HG02763 (cell line): ENCODE measurements around the gene SPDYE2B.
"Not testable (repeated sequence)": the region's sequence is repeated elsewhere in the genome, so short reads cannot be mapped to it uniquely, and the experiment has no call there.

Experiments used
- ATAC-seq: cut with Tn5 transposase; IDR thresholded peaks from one replicate; pipeline ENCODE4 v1.9.1; 2021; ENCODE audit warnings: mild to moderate bottlenecking, moderate library complexity; ENCODE audit not compliant: unreplicated experiment

The SPDYE2B gene

DNA sequence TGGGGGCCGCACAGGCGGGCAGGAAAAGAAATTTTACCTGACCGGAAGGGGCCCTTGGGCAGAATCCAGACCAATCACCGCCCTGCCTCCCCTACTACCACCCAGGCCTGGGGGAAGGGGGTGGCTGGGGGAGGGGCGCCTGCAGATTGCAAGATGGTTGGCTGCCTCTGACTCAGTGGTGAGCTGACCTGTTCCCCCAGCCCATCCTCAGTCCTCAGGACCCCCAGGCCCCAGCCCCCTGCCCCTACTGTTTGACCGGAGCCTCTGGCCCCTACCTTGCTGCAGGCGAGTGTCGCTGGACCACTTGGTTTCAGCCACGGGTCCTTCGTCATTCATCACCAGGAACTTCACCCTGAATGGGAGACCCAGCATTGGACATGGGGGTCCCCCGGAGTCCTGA is 11.3 kb upstream of the SPDYE2B start:
- peak; percentile 6 for ATAC-seq

DNA sequence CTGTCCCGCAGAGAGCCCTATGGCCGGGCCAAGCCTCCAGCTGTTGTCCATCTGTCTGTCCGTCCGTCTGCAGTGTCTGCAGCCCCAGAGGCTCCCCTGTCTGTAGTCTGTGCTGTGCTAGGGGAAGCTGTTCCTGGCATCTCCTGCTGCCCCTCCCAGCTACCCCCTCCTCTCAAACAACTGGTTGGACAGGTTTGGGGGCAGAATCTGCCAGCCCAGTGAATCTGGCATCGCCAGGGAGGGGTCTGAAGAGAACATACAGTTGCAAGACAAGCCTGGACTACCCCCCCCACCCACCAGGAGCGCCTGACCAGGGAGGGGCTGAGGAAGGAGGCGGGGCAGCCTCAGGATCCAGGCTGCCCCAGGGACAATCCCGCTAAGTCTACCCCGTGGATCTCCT is 7.4 kb upstream of the SPDYE2B start, which contains the start of gene UPK3BL1:
Gene UPK3BL1 (minus strand): TSS at position 101 of the 400 bp plus-strand sequence. CDS start 50 bp downstream, at position 51.
- not testable (repeated sequence) for ATAC-seq

DNA sequence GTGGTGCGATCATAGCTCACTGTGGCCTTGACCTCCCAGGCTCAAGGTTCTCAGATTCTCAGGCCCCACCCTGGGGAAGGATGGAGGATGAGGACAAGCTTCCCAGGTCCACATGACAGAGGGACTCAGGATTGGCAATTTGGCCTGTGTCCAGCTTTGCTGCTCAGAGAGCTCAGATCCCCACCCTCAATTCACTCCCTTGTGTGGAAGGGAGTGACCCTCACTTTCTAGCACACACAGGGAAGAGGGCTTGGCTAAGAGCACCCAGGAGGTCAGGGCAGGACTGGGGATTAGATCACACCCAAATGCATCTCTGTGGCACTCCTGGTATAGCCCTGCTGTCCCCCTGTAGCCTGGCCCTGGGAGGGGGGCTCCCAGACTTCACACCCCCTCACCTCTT is 6.7 kb upstream of the SPDYE2B start:
- ATAC-seq = not testable (repeated sequence)

DNA sequence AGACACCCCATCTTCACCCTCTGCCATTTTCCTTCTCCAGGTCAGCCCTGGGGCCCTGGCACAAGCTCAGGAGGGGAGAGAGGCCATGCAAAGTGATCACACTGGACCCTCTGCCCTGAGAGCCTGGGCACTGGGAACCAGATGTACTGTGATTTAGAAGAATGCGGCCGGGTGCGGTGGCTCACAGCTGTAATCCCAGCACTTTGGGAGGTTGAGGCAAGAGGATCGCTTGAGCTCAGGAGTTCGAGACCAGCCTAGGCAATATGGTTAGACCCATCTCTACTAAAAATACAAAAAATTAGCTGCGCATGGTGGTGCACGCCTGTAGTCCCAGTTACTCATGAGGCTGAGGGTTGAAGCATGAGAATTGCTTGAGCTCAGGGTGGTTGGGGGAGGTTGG is 2.3 kb upstream of the SPDYE2B start:
- not testable (repeated sequence) for ATAC-seq

DNA sequence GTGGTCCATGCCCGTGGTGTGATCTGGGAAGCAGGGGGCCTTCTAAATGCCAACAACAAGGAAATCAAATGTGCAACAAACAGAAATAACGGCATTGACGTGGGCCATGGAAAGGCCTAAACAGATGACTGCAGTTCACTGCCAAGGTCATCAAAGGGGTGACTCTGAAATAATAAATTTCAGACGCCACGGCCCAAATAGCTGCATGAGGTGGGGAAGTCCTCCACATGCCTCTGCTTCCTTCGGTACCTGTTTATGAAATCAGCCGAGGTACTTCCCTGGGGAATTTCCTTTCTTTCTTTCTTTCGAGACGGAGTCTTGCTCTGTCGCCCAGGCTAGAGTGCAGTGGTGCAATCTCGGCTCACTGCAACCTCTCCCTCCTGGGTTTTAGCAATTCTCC is 14.6 kb downstream of the SPDYE2B start:
- not testable (repeated sequence) for ATAC-seq

DNA sequence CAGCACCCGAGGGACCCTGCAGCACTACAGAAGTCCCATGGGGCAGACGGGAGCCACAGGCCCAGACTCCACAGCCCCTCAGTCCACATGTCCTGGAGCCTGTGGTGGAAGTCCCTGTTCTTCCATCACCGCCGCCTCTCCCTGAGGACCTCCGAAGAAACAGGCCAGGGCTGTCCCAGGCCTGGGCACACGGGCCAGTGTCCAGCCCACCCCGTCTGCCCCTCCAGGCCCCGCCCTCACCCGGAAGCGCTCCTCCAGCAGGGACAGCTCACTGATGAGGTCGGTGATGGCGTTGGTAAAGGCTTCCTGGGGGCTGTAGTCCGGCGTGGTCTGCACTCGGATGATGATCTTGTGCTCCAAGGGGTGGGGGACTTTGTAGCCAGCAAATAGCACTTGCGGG is 16.7 kb downstream of the SPDYE2B start:
- ATAC-seq = not testable (repeated sequence)

DNA sequence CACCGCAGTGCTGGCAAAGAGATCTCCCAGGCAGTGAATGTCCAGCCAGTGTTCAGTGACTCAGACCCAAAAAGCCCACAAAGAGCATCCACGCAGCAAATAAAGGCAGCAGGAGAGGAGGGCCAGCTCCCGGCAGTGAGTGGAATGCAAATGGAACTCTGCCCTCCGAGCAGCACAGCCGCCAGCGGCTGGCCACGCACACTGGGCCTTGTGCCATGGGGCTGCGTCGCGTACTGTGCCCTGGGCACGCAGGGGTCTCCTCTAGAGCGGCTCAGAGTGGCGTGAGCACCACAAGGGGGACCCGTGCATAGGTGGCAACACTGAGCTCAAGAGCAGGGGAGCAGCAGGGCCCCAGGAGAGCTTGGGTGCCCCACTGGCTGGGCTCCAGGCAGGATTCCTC is 17.4 kb downstream of the SPDYE2B start:
- not testable (repeated sequence) for ATAC-seq

DNA sequence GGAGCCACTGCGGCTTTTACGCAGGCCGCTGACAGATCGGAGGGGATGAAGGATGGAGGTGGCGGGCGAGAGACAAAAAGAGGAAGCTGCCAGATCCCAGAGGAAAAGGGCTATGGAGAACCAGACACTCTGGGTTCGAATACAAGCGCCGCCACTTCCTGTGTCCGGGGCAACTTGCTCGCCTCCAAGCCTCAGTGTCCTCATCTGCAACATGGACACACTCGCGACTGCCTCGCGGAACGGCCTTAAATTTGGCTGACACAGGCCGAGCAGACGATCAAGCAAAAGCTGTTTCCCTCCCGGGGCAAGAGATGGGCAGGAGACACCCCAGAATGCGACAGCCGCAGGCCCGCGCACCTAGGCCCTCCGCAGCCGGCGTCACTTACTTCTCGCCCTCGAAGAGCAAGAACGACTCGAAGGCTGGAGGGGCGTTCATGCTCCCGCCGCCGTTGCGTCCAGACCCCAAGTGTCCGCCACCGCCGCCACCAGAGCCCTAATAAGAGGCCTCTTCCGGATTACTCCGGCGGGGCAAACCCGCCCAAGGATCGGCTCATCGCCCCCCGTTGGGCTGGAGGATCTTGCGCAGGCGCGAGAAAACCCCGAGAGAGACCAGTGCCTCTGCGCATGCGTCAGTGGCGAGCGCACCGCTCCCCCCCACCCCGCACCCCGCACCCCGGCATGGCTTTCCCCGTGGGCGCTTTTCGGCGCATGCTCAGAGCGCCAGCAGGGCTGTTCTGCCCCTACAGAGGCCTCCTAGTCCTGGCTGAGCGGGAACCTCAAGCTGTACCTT is 21.2 kb downstream of the SPDYE2B start, which contains the start of gene POLR2J2:
Gene POLR2J2 (minus strand): TSS at position 498 of the 790 bp plus-strand sequence. CDS start 62 bp downstream, at position 436.
- peak; percentile 68 for ATAC-seq

DNA sequence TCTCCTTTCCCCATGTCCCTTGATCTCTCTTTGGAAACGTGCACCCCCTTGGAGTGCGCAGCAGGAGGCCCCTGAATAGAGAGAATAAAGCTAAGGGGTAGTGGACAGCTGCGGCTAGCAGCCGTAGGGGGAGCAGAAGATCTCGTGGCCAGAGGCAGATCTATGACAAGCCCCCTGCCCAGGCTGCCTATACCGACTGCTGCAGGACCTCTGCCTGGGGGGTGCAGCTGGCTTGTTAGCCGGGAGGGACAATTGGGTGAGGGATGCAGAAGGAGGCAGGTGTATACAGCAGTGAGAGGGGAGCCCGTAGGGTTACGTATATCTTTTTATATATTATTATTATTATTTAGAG is 21.8 kb downstream of the SPDYE2B start:
- ATAC-seq = peak; percentile 22

DNA sequence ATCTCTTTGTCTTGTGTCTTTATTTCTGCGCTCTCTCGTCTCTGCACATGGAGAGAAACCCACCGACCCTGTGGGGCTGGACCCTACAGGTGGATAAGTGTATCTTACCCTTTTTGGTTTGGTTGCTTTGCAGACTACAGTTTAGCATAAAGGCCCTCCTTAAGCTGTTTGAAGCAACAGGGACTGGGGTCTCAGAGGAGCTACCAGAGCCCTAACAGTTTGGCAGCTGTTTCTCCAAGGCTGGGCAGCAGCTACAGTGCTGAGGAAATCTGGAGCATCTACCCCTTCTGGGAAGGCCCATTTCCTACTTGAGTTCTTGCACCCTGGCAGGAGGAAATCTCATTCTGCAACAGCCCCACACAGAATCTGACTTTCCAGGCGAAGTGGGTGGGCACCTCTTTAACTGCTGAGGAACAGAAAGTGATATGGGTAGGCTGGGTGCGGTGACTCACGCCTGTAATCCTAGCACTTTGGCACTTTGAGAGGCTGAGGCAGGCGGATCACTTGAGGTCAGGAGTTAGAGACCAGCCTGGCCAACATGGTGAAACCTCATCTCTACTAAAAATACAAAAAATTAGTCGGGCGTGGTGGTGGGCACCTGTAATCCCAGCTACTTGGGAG is 23.4 kb downstream of the SPDYE2B start:
- not testable (repeated sequence) for ATAC-seq

DNA sequence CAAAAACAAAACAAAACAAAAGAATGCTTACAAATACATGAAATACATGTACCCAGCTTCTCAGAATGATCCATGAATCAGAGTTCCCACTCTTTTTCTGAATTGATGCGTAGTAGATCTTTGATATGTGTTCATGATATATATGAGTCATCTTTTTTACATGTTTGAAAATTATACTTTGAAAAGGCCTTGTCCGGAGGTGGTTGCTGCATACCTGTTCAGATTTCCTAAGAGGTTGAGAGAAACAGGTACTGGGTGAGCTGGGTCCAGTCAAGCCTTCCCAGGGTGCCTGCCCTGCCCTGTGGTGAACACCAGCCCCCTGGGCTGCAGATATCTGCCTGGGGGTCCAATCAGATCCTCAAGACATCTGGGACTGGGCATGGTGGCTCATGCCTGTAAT is 25.4 kb downstream of the SPDYE2B start:
- not testable (repeated sequence) for ATAC-seq

DNA sequence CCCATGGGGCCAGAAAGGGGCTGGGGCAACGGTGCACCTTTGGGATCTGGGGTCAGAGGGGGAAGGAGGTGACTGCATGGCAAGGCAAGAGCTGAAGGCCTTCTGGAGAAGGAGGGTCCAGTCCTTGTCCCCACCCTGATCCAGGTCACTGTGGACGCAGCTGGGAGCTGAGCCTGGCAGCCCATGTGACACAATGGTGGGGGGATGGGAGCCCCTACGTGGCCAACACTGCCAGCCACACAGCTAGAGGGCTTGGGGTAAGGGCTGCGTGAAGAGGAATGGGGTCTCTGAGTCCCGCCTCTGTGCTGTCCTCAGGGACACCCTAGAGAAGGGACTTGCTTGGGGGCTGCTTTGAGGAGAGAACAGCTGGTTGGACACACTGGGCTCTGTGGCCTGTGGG is 30.7 kb downstream of the SPDYE2B start:
- ATAC-seq = not testable (repeated sequence)

DNA sequence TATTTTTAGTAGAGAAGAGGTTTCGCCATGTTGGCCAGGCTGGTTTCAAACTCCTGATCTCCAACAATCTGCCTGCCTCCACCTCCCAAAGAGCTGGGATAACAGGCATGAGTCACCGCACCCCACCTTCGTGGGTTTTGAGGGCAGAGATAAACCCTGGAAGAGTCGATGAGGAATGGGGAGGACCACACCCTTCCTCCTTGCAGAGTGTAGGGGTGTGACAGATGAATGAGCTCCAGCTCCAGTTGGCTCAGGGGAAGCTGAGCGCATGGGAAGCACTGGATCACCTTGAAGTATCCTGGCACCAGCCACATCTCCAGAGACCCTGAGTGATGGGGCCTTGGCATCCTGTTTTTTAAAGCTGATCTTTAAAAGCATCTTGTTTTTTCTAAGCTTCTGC is 32.4 kb downstream of the SPDYE2B start:
- not testable (repeated sequence) for ATAC-seq

DNA sequence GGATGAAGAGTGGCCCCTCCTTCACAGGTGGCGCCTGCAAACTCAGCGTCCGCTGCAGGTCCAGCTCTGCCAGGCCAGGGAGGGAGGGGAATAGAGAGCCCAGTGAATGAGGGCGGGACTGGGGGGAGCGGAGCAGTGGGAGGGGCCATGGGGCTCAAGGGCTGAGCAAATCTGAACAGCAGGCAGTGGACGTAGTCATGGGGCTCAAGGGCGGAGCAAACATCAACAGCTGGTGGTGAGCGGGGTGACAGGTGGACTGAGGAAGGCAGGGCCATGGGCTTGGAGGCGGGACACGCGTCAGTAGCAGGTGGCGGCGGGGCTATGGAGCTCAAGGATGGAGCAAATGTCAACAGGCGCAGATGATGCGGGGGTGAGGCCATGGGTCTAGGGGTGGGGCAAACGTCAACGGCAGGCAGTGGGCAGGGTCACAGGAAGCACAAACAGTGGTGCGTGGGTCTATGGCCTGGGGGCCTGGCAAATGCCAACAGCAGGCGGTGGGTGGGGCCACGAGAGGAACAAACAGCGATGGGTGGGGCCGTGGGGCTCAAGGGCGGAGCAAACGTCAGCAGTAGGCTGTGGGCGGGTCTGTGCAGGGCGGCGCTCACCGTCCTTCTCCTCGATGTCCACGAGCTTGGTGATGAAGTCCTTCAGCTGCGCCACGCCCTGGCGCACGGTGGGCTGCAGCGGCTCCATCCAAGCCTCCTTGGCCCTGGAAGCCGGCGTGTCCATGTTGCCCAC is 38.3 kb downstream of the SPDYE2B start:
- ATAC-seq = peak; percentile 62

DNA sequence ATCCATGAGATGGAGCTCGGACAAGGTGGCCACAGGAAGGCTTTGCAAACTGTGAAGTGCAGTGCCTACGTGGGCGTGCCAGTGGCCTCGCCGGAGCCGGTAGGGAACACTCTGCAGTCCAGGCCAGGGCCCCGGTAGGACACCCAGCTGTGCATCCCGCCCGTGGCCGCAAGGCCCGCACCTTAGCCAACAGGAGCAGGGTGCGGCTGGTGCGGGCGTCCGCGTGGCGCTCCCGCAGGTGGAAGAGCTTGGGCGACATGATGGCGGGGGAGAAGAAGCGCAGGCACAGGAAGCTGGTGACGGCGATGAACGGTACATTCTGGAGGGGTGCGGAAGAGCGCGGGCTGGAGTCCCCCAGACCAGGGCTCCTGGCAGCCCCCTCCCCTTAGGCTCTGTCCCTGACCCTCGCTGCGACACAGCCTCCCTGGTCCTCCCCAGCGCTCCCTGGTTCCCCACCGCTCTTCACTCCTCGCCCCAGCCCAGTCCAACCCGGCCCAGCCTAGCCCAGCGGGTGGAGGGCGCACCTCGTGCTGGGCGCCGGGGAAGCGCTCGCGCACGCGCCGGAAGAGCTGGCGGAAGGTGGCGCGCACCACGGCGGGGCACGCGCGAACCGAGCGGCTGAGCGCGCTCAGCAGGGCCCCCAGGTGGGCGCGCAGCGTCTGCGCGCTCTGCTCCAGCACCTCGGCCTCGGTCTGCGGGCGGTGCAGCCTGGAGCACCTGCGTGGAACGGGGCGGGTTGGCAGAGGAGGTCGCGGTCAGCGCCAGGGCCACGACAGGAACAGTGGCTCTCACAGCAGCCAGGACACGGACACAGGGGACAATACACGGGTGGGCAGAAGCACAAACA is 39.5 kb downstream of the SPDYE2B start:
- peak; percentile 72 for ATAC-seq

DNA sequence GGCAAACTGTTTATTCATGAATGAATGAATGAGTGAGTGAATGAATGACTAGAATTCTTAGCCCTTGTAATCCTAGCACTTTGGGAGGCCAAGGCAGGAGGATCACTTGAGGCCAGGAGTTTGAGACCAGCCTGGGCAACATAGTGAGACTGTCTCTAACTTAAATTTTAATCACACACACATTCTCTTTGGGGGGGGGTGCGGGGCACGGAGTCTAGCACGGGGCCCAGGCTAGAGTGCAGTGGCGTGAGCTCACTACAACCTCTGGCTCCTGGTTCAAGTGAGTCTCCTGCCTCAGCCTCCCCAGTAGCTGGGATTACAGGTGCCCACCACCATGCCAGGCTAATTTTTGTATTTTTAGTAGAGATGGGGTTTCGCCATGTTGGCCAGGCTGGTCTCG is 40.5 kb downstream of the SPDYE2B start:
- not testable (repeated sequence) for ATAC-seq

DNA sequence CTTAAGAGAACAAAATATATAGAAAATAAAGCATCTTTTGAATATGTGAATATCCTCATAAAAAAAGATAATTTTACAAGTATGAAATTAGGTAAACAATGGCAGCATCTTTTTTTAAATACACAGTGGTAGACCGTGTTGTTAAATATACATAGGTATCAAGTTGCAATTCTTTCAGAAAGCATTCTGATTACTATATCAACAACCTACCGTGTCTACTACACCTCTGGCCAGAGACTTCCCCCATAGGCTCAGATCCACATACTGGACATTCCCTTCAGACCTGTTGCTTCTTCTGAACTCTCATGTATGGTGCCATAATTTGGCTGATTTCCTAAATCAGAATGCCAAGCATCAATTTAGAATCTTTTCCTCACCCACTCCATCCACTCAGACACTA is 43.9 kb downstream of the SPDYE2B start:
- not testable (repeated sequence) for ATAC-seq

DNA sequence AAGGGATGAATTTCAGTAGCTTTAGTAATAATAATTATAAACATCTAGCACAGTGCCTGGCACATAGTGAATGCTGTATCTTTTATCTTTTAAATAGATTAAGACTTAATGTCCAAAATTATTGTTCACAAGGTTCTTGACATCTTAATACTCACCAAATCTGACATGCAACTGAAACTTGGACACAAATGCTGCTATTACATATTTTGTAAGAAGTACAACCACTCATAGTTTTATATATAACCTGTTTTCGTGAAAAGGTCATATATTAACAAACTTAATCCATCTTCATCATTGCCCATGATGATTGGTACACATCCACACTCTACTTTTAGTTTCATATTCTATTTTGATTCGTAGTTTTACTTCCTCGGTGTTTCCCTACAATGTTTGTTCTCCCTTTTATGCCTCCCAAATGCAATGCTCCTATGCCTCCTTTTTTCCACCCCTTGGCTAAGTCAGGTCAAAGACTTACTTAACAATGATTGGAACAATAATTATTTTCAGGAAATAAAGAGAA is 45.0 kb downstream of the SPDYE2B start:
- peak; percentile 55 for ATAC-seq

DNA sequence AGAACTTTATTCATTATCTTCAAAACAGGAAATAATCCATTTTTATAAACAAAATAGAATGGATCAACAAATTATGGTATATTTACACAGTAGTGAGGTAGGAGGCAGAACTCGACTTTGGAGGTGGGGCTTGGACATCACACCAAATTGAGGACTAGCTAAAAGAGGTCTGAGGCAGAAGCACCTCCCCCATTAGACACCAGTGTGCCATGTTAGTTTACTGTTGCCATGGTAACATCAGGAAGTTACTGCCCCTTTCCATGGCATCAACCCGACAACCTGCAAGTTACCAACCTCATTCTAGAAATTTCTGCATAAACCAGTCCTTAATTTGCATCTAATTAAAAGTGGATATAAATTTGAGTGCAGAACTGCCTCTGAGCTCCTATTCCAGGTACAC is 45.9 kb downstream of the SPDYE2B start:
- ATAC-seq = not testable (repeated sequence)
